ENCODE data around the gene ARHGDIA.
"Not testable (repeated sequence)": the region's sequence is repeated elsewhere in the genome, so short reads cannot be mapped to it uniquely, and the experiment has no call there.

ARHGDIA gene

GRCh38 chr17:81844887-81845286, 26.2 kb downstream of the ARHGDIA start:
- no peak overlapping the region for H3K4me3 ChIP-seq (ENCODE audit: low read depth, low read length)

GRCh38 chr17:81844327-81844851, 26.7 kb downstream of the ARHGDIA start:
- H3K4me3 ChIP-seq (ENCODE audit: low read depth, low read length), result no peak overlapping the region

DNA sequence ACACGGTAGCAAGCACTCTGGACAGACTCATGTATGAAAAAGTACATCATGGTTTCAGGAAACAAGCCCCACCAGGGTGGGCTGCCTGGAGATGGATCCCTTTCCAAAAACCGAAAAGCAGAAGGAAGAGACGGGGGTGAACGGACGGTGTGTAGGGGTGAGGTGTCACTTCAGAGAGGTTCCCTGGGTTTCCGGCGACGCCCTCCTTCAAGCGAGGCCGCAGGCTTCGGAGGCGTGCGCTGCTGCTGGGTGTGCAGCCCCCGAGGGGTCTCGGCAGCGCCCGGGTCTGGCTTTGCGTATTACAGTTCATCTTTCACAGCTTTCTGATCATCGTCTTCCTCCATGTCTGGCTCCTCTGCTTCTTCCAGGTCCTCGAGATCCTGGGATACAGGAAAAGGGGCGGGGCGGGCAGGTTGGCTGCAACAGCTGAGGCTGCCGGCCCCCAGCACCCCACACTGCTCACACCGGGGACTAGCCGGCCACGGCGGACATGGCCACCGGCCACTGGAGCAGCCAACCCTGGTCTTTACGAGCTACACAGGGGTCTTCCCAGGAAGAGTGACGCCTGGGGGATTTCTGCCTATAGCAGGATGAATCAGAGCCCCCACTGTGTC, 27.3 kb downstream of the ARHGDIA start:
- no peak overlapping the region for H3K4me3 ChIP-seq (ENCODE audit: low read depth, low read length)

DNA sequence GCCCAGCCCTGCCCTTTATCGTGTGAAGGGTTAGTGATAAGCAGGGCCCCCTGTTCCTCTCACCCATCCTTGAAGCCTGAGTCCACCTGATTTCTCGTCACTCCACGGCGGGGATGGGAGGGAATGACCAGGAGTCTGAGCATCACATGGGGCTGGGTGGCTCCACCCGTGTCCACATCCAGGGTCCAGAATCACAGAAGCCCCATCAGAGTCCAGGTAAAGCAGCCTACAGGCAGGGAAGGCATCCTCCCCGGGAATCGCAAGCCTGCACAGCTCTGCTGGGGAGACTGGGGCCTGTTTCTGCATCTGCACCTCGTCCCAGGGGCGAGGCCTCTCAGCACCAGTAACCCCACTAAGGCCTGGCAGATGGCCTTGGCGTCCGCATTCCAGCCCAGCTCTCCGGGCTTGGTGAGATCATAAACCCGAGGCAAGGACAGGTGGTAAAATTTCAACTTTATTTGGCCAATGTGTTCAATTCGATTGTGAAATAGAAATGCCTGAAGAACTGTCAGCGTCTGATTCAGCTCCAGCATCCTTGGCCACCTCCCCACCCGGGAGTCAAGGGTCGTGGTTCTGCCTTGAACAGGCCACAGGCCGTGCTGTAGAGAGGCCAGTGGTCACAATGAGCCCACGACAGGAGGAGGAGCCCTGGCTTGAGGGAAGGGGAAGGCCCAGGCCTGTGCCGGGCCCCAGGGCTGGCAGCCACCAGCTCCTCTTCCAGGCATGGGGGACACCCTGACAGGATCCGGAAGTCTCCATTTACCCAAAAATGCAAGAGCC, 28.2 kb downstream of the ARHGDIA start:
- H3K4me3 ChIP-seq (ENCODE audit: low read depth, low read length), result no peak overlapping the region

DNA sequence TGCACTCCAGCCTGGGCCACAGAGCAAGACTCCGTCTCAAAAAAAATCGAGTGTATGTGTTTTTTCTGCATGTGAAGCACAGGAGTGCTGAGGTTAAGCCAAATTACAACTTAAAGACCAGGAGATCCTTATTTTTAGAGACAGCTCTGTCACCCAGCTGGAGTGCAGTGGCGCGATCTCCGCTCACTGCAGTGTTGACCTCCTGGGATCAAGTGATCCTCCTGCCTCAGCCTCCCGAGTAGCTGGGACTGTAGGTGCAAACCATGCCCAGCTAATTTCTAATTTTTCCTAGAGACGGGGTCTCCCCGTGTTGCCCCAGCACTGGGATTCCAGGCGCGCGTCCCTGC, 28.8 kb downstream of the ARHGDIA start:
- no peak overlapping the region for H3K4me3 ChIP-seq (ENCODE audit: low read depth, low read length)

- H3K4me3 ChIP-seq (ENCODE audit: low read depth, low read length), result no peak overlapping the region
Observed at GRCh38 chr17:81841866-81842265, 29.3 kb downstream of the ARHGDIA start.

DNA sequence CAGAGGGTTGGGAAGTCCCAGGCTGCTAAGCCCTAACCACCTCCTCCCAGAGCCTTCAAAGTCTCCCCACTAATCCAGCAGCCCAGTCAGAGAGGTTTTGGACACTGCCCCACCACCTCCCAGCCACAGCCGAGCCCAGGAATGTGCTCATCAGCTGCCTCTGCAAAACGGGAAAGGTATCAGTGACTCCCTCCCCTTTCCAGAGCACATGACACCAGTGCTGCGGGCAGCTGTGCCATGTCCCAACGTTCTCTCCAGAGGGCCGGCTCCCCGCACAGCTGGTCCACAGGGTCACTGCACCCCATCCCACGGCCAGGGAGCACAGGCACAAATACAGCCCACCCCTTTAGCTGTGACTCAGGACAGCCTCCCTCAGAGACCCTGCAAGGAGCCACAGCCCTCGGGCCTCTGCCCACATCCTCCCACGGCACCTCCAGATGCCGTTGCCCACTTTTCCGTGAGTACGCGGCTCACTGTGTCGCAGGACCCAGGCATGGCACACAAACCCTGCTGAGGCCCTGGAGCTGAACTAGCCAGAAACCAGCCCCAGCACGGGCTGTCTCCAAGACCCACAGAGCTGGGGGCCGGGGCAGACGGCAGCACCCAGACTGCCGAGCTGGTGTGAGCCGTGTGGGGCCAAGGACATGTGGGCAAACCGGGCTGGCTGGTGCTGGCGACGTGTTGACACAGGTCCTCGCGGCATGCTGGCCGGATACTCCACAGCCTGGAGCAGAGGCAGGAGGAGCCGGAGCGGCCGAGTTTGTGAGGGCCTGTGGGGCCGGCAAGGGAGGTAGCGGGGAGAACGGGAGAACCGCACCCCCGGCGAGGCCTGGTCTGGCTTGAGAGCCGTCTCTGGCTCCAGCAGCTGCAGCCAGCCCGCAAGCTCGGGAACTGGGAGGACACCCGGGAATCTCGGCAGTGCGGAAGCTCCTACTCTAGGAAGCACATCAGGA, 30.0 kb downstream of the ARHGDIA start:
- no peak overlapping the region for H3K4me3 ChIP-seq (ENCODE audit: low read depth, low read length)

GRCh38 chr17:81840059-81840458, 31.1 kb downstream of the ARHGDIA start:
- not testable (repeated sequence) for H3K4me3 ChIP-seq (ENCODE audit: low read depth, low read length)

DNA sequence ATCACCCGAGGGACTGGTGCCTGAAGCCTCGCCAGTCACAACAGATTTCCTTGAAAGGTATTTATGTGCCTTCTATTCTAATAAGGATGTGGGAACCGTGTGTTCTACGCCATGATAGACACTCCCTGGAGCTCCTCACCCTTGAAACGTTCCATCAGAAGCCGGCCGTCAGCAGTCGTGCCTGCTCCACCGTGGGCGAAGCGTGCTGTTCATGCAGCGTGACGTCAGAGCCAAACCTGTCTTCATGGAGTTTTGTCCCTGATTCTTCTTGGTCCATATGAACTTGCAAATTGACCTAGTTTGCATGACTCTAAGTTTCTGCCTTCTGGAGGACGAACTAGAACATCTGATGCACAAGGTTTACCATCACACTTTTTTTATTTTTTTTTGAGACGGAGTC, 31.8 kb downstream of the ARHGDIA start:
- H3K4me3 ChIP-seq (ENCODE audit: low read depth, low read length), result no peak overlapping the region

- H3K4me3 ChIP-seq (ENCODE audit: low read depth, low read length), result no peak overlapping the region
Observed at GRCh38 chr17:81838753-81839255, 32.3 kb downstream of the ARHGDIA start.

DNA sequence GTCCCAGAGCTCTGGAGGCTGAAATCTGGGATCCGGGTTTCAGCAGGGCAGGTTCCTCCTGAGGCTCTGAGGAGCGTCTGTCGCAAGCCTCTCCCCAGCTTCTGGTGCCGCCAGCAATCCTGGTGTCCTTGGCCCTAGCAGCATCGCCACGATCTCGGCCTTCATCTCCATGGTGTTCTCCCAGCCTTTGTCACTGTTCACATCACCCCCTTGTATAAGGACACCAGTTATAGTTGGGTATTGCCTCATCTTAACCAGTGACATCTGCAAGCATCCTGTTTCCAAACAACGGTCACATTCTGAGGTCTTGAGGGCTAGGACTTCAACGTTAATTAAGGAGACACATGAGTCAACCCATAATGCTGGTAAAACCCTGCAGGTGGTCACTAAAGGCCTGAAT, 33.5 kb downstream of the ARHGDIA start:
- no peak overlapping the region for H3K4me3 ChIP-seq (ENCODE audit: low read depth, low read length)

GRCh38 chr17:81834831-81835267, 36.3 kb downstream of the ARHGDIA start, which contains the start of gene PPP1R27:
Gene PPP1R27 (minus strand): TSS chr17:81835050. CDS start chr17:81834953, 97 bp downstream.
- peak within 1 kb of the TSS; percentile 72 for H3K4me3 ChIP-seq (ENCODE audit: low read depth, low read length)

- peak overlapping the region; percentile 72 for H3K4me3 ChIP-seq (ENCODE audit: low read depth, low read length)
Observed at GRCh38 chr17:81833921-81834830, 37.0 kb downstream of the ARHGDIA start.

DNA sequence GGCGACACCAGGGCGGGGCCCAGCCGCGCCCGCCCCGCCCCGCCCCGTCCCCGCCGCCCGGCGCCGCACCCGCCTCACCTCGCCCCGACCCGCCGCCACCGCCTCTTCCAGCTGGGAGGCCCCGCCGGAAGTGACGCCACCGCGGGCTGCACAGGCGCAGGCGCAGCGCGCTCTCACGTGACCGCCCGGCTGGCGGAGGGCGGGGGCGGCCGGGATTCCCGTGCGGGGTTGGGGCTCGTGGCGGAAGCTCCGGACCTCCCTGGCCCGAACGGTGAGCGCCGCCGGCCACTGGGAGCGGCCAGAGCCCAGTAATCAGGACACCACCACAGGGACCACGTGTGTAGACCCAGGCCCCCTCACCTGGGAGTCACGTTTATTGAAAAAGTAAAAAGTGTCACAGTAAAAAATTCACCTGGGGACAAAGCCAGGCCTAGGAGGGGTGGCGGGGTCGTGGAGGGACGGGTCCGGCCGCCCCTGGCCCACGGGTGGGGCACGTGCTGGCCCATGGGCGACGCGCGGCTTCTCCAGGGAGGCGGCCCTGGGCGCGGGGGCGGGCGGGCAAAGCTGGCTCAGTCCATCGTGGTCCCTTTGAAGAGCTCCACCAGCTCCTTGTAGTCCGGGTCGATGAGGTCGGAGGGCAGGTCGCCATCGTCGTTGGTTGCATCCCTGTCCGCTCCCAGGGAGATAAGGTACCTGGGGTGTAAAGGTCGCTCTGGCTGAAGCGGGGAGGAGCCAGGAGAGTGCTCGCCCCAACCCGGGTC, 37.8 kb downstream of the ARHGDIA start, which contains the start of gene MCRIP1:
Gene MCRIP1, minus strand, starts transcription at position 132 of the 761 bp plus-strand sequence. CDS start 8,785 bp downstream, outside the sequence.
- peak within 1 kb of the TSS; percentile 72 for H3K4me3 ChIP-seq (ENCODE audit: low read depth, low read length)

DNA sequence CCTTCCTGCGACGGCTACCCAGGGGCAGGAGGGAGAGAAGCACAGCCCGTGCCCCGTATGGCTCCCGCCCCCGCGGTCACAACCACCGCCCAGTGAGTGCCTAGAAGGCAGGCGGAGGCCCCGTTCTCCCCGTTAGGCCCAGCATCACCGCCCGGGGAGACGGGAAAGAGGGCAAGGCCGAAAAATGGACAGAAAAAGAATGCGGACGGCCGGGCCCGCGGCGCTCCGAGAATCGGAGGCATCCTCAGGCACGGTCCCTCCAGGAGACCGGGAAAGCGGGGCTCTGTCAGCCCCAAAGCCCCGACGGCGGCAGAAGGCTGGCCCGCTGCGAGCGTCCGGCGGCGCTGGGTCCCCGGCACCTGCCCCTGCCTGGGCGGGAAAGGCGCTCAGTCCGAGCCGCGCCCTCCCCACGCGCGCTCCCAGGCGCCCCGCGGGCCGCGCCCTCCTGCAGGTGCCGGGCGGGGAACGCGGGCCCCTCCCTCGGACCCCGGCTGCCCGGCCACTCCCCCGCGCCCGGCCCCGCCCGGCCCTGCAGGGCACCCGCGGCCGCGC, 38.5 kb downstream of the ARHGDIA start:
- H3K4me3 ChIP-seq (ENCODE audit: low read depth, low read length), result peak overlapping the region; percentile 72

- peak overlapping the region; percentile 72 for H3K4me3 ChIP-seq (ENCODE audit: low read depth, low read length)
Observed at GRCh38 chr17:81831957-81832607, 39.1 kb downstream of the ARHGDIA start.

GRCh38 chr17:81831563-81831956, 39.6 kb downstream of the ARHGDIA start:
- no peak overlapping the region for H3K4me3 ChIP-seq (ENCODE audit: low read depth, low read length)

GRCh38 chr17:81829858-81830257, 41.3 kb downstream of the ARHGDIA start:
- H3K4me3 ChIP-seq (ENCODE audit: low read depth, low read length), result no peak overlapping the region

Measured in iPS-11a (cell line).